Spleen (tissue), 11 donors: Measurements from ENCODE around the gene EMC9. TPM values are rescaled to one million over a fixed set of nuclear protein-coding genes. Genes with fewer than 3 reads are reported as not detected.

Experiments
- DNase-seq: peaks from one replicate; pipeline ENCODE4 v3.0.0-alpha.2; 2020
- H3K27ac ChIP-seq, 8 donors: fragments of 200-600 bp; sonication (generic) in 7 of 8; 1 replicate in 4 of 8; 2 replicates in 4 of 8; pipeline versions ENCODE4 v1.5.0 to v1.8.0; 2016 to 2021; ENCODE audit warnings: inconsistent platforms in 4 of 8, mild to moderate bottlenecking in 4 of 8, moderate library complexity in 1 of 8
- H3K27me3 ChIP-seq, 7 donors: fragments of 200-600 bp; sonication (generic) in 6 of 7; replicated peaks in 1 of 7; 1 replicate in 4 of 7; 2 replicates in 3 of 7; pipeline versions ENCODE4 v1.5.0 to v1.8.0; 2016 to 2021; ENCODE audit warnings: inconsistent platforms in 3 of 7, mild to moderate bottlenecking in 1 of 7
- H3K36me3 ChIP-seq, 6 donors: fragments of 200-600 bp; sonication (generic) in 5 of 6; 1 replicate in 4 of 6; 2 replicates in 2 of 6; pipeline versions ENCODE4 v1.5.0 to v1.8.0; 2016 to 2021; ENCODE audit warnings: inconsistent platforms in 2 of 6
- H3K4me1 ChIP-seq, 6 donors: fragments of 200-600 bp; sonication (generic) in 5 of 6; 1 replicate in 3 of 6; 2 replicates in 3 of 6; pipeline versions ENCODE4 v1.5.0 to v1.8.0; 2016 to 2021; ENCODE audit warnings: inconsistent platforms in 3 of 6
- H3K4me3 ChIP-seq, 8 donors: fragments of 200-600 bp; sonication (generic) in 7 of 8; 1 replicate in 4 of 8; 2 replicates in 4 of 8; pipeline versions ENCODE4 v1.5.0 to v1.8.0; 2016 to 2021; ENCODE audit warnings: inconsistent platforms in 4 of 8, mild to moderate bottlenecking in 4 of 8, moderate library complexity in 2 of 8
- H3K9me3 ChIP-seq, 8 donors: fragments of 200-600 bp; sonication (generic) in 7 of 8; 1 replicate in 4 of 8; 2 replicates in 4 of 8; pipeline versions ENCODE4 v1.5.0 to v1.8.0; 2016 to 2021; ENCODE audit warnings: inconsistent platforms in 4 of 8
- POLR2A ChIP-seq, 3 donors: fragments of 450-650 bp; IDR thresholded peaks; one replicate each; pipeline ENCODE4 v1.5.1; 2017; ENCODE audit warnings: antibody characterized with exemption in 3 of 3, mild to moderate bottlenecking in 1 of 3
- POLR2AphosphoS5 ChIP-seq, 3 donors: sonication (generic); formaldehyde crosslinking; IDR thresholded peaks; one replicate each; pipeline ENCODE4 v1.5.1; 2017; ENCODE audit warnings: antibody characterized with exemption in 3 of 3
- WGBS, 5 donors: extraction: QIAGEN DNeasy Blood & Tissue Kit in 3 of 5; methylation state at CpG; one replicate each; pipeline versions ENCODE4 v1.1.5 to v1.1.7; 2013 to 2018; 5-methylcytosine and 5-hydroxymethylcytosine counted together
- intact Hi-C: fragments of 100-400 bp; cut with DNase I; formaldehyde crosslinking; loops from one replicate; pipeline ENCODE4 v1.15.0; 2023; ENCODE audit warnings: low total_unique reads
- polyA plus RNA-seq, 3 donors: library from polyadenylated mRNA; stranded (reverse); fragments of 200-250 nt; gene quantifications; one replicate each; pipeline ENCODE4 v1.2.1, GENCODE V29; 2013
- total RNA-seq, 7 donors: library from RNA; depleted of rRNA in 3 of 7; stranded (reverse); fragments of >200 nt in 3 of 7; fragmentation: NEBNext Ultra II Directional in 4 of 7; extraction: Animal tissue kit (Norgen Biotek cat#: 25700) in 4 of 7; gene quantifications; one replicate each; pipeline versions ENCODE4 v1.1.0 to v1.2.1, GENCODE V29; 2016 to 2021
- TF ChIP-seq, protein P1 (sequence below), 11 experiments: fragments of 200-600 bp in 7 of 11; fragments of 450-650 bp in 4 of 11; sonication (generic) in 4 of 11; IDR thresholded peaks in 8 of 11; conservative IDR thresholded peaks in 3 of 11; 1 replicate in 7 of 11; 2 replicates in 4 of 11; pipeline versions ENCODE4 v1.4.0 to v1.8.0; 2016 to 2021; ENCODE audit warnings: antibody characterized with exemption in 11 of 11, inconsistent platforms in 4 of 11, mild to moderate bottlenecking in 1 of 11
- donor health status: healthy with polysubstance abuse.
- donor health status: DM: no; HTN: no; CAD: no; lungs with moderate emphysema.
- donor health status: DM: no; HTN: no; CAD: no.
- donor health status: Bipolar disorder and iron deficiency.
- donor health status: healthy.
- donor health status: DM: no; HTN: no; CAD: no.
- donor health status: DM: yes; HTN: yes; CAD: no.

Gene EMC9
- total and polyA plus RNA-seq, 10 donors, result 17.7 to 50.6 (median 22.3) TPM

DNA sequence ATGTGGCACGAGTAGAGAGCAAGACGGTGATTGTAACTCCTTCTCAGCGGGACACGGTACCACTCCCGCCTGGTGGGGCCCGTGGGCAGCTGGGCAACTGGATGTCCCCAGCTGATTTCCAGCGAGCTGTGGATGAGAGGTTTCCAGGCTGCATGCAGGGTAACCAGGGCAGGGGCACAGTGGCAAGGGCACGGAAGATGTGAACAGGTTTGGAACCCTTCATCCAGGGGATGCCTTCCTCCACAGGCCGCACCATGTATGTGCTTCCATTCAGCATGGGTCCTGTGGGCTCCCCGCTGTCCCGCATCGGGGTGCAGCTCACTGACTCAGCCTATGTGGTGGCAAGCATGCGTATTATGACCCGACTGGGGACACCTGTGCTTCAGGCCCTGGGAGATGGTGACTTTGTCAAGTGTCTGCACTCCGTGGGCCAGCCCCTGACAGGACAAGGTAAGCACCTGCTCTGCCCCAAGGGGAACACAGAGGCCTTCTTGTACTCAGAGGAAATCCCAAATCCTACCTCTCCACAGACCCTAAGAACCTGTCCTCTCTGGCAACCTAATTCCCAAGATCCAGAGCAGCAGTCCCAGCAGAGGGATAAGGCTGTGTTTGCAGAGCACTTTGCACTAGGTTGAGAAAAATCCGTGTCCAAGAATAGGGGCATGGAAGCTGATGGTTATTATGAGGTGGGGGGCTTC, 43.0 kb downstream of the EMC9 start:
- TF ChIP-seq POLR2AphosphoS5 (IDR thresholded peaks at IDR 0.05) (no peak), POLR2A (IDR thresholded peaks at IDR 0.05) (no peak)
- TF ChIP-seq, protein P1, sequence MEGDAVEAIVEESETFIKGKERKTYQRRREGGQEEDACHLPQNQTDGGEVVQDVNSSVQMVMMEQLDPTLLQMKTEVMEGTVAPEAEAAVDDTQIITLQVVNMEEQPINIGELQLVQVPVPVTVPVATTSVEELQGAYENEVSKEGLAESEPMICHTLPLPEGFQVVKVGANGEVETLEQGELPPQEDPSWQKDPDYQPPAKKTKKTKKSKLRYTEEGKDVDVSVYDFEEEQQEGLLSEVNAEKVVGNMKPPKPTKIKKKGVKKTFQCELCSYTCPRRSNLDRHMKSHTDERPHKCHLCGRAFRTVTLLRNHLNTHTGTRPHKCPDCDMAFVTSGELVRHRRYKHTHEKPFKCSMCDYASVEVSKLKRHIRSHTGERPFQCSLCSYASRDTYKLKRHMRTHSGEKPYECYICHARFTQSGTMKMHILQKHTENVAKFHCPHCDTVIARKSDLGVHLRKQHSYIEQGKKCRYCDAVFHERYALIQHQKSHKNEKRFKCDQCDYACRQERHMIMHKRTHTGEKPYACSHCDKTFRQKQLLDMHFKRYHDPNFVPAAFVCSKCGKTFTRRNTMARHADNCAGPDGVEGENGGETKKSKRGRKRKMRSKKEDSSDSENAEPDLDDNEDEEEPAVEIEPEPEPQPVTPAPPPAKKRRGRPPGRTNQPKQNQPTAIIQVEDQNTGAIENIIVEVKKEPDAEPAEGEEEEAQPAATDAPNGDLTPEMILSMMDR (IDR thresholded peaks at IDR 0.05 in 8 of 11, conservative IDR thresholded peaks at IDR 0.05 in 3 of 11), result no peak
- Histone ChIP-seq H3K9me3 (no peaks in the 10 kb centered on the region), H3K27ac (no peak overlapping the region)

DNA sequence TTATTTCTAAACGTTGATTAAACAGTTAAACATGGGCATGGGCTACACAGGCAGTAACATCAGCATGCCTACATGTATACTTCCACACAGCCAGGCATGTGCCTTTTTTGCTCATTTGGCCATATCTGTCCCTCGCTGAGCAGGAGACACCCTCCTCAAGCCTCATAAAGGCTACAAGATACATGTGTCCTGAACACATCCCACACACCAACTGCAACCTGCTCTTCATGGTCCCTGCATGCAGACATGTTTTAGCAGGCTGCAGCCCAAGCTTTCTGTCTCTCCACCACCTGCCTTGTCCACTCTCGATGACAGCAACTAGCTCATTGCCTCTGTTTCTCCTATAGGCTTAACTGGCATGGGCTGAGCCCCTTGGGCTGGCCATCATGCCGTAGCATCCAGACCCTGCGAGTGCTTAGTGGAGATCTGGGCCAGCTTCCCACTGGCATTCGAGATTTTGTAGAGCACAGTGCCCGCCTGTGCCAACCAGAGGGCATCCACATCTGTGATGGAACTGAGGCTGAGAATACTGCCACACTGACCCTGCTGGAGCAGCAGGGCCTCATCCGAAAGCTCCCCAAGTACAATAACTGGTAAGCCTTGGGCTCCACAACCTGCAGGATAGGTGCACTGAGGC, 44.7 kb downstream of the EMC9 start:
- Histone ChIP-seq H3K36me3 (peaks cover 0 to 52% (median 36%) of the 10 kb centered on the region in 6 donors), H3K27me3 (no peaks in the 10 kb centered on the region), H3K9me3 (no peaks in the 10 kb centered on the region), H3K4me1 (peaks cover 10 to 48% (median 27%) of the 10 kb centered on the region in 6 donors), H3K27ac (peak overlapping the region in 3 of 8 donors; percentile 97 to 100 (median 99)), H3K4me3 (no peak overlapping the region)
- intact Hi-C loops, result no loop called here
- 91 to 97% (median 96%) methylated on average over 8 of the region's 8 CpGs for WGBS, 5 donors
- TF ChIP-seq, protein P1 (IDR thresholded peaks at IDR 0.05 in 8 of 11, conservative IDR thresholded peaks at IDR 0.05 in 3 of 11), result no peak
- TF ChIP-seq POLR2A (IDR thresholded peaks at IDR 0.05), result no peak
- no peak for TF ChIP-seq POLR2AphosphoS5 (IDR thresholded peaks at IDR 0.05)
- peak; percentile 36 for DNase-seq

More for the DNA sequence above, 43.0 kb downstream of the EMC9 start:
- Histone ChIP-seq H3K27me3 (no peaks in the 10 kb centered on the region), H3K4me3 (no peak overlapping the region), H3K4me1 (peaks cover 9 to 37% (median 21%) of the 10 kb centered on the region in 6 donors), H3K36me3 (peaks cover 0 to 69% (median 45%) of the 10 kb centered on the region in 6 donors)
- intact Hi-C loops, result no loop called here
- DNase-seq, result peak; percentile 64
- WGBS, 5 donors, result 94 to 98% (median 96%) methylated on average over 16 of the region's 16 CpGs

DNA sequence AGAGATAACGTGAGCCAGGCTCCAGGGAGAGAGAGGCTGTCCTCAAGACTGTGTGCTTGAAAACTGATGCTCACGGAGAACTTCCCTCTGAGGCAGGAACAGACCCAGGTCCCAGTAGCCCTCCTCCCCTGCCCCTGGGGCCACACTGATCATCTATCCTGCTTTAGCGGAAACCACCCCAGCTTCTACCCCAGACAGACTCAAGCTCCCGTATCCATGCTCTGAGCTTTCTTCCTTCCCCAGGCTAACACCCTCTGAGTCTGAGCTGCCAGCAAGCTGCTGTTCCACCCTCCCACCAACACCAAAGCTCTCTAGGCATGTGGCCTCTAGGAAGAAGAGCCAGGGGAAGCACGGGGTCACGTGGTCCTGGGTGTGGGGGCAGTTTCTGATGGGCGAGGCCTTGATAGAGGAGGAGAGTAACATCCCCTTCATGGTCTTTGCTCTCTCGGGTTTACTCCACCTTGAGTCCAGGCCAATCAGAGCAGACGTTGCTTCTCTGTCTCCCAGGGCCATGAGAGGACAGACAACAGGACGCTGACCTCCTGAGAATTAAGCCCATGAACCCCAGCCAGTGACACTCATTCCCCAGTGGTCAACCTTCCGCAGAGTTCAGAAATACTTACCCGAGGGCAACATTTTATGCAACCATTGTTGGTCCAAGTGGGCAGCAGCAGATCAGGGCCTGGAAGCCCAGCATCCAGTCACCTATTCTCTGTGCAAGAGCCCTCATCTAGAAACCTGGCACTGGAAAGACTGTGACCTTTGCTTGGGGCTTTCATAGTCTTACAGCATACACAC, 45.9 kb downstream of the EMC9 start:
- Histone ChIP-seq H3K4me1 (peaks cover 10 to 52% (median 31%) of the 10 kb centered on the region in 6 donors), H3K4me3 (peak overlapping the region; percentile 63 to 91 (median 77)), H3K9me3 (no peaks in the 10 kb centered on the region), H3K36me3 (peaks cover 0 to 40% (median 29%) of the 10 kb centered on the region in 6 donors), H3K27me3 (no peaks in the 10 kb centered on the region), H3K27ac (peak overlapping the region; percentile 96 to 100 (median 99))
- TF ChIP-seq POLR2A (IDR thresholded peaks at IDR 0.05), result no peak
- TF ChIP-seq, protein P1 (IDR thresholded peaks at IDR 0.05 in 8 of 11, conservative IDR thresholded peaks at IDR 0.05 in 3 of 11), result peak in 1 of 11 experiments; percentile 5
- peak in 2 of 3 donors; percentile 87 to 91 for TF ChIP-seq POLR2AphosphoS5 (IDR thresholded peaks at IDR 0.05)
- intact Hi-C loops, result no loop called here
- peak; percentile 92 for DNase-seq
- WGBS, 5 donors, result 19 to 34% (median 30%) methylated on average over 11 to 12 of the region's 12 CpGs
